Stimulated activated naive CD4-positive, alpha-beta T cell treated with Interleukin-2 at 50 U/mL for 16 hours (primary cell): ENCODE measurements around the gene HSP90AA1.

ENCODE experiments used
- DNase-seq: peaks from one replicate; lab custom pipeline; 2025; lab: John Stamatoyannopoulos, UW

Gene HSP90AA1

DNA sequence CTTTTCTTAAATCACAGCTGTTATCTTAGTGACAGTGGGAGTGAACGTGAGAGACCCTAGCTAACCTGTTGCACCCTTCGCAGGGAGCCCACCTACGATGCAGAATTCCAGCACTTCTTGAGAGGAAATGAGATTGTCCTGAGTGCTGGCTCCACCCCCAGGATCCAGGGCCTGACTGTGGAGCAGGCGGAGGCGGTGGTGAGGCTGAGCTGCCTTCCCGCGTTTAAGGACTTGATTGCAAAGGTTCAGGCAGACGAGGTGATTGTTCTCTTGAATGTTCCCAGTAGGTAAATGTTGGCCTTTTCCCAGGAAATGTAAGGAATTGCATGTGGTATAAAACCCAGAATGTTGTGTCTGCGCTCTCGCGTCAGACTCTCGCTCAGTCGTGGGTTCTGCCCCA lies 46.7 kb downstream of the HSP90AA1 start:
- no peak for DNase-seq

DNA sequence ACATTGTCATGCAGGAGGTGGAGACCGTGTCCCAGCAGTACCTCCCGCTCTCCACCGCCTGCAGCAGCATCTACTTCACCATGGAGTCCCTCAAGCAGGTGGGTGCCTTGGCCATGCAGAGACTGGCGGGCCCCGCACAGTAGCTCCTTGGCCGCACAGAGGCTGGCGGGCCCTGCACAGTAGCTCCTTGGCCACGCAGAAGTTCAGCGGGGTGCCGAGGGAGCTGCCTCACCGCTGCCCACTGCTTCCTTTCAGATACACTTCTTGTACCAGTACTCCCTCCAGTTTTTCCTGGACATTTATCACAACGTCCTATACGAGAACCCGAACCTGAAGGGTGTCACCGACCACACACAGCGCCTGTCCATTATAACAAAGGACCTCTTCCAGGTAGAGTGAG lies 47.7 kb downstream of the HSP90AA1 start:
- DNase-seq: no peak

DNA sequence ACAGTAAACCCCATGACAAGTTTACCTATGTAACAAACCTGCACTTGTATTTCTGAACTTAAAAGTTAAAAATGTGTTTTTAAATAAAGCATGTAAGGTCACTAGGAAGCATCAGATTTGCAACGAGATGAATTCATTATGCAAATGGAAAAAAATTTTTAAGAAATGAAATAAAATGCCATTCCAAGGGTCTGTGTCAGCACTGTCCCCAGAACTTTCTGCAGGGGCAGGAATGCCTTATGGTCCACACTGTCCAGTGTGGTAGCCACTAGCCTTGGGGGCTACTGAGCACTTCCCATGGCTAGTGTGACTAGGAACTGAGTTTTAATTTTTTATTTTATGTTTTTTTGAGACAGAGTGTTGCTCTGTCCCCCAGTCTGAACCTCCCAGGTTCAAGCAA lies 49.2 kb downstream of the HSP90AA1 start:
- DNase-seq: no peak

DNA sequence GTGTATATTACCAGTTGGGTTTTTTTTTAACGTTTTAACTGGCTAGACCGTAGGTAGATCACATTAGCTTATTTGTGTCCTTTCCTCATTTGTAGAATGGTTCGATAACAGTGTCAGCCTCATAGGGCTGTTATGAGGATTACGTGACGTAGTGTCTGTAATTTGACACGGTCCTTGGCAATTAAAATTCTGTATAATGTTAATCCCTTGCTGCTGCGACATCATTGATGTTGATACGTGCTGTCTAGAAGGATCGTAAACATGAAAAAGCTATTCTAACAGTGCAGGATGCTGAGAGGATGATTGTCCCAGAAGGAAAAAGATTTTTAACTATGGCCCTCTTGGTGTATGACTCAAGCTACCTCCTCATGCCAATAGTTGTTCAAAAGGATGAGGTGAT lies 50.9 kb downstream of the HSP90AA1 start:
- DNase-seq: no peak

DNA sequence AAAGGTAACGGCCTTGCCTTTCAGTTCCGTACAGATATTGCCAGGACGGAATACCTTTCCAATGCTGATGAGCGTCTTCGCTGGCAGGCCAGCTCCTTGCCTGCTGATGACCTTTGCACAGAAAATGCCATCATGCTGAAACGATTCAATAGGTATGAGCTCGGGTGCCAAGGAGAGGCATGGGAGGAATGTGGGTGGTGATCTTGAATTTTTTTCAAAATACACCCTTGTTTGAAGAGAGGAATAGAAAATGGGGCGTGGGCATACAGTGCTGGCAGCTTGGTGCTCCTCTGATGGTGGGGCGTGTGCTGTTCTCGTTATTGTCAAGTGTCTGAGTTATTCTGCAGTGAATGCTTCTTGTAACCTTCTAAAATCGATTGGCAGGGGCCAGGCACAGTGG lies 52.5 kb downstream of the HSP90AA1 start:
- DNase-seq: no peak

DNA sequence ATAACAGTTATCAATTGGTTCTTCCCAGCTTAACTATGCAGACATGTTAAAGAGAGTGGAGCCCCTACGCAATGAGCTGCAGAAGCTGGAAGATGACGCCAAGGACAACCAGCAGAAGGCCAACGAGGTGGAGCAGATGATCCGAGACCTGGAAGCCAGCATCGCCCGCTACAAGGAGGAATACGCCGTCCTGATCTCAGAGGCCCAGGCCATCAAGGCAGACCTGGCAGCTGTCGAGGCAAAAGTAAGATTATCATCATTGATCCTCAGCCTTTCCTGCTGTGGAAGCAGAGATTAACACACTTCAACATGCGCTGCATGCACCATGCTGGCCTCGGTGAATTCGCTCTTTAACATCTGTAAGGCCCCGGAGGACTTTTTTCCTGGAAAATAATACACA lies 53.6 kb downstream of the HSP90AA1 start:
- DNase-seq: no peak
